HG02870 (cell line): ENCODE results near the gene ZGRF1.
"Not testable (repeated sequence)": the region's sequence is repeated elsewhere in the genome, so short reads cannot be mapped to it uniquely, and the experiment has no call there.

Experiments used
- ATAC-seq: cut with Tn5 transposase; IDR thresholded peaks from one replicate; pipeline ENCODE4 v1.9.1; 2021; ENCODE audit warnings: mild to moderate bottlenecking, moderate library complexity; ENCODE audit not compliant: unreplicated experiment

ZGRF1 gene

DNA sequence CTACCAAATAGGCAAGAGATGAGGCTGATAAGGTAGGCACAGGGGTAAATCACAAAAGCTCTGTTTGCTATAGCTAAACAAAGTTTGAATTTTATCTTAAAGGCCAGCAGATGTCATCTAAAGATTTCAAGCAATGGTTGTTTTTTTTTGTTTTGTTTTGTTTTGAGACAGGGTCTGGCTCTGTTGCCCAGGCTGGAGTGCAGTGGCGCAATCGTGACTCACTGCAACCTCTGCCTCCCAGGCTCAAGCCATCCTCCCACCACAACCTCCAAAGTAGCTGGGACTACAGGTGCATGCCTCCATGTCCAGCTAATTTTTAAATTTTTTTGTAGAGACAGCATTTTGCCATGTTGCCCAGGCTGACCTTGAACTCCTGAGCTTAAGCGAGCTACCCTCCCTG is 77.7 kb downstream of the ZGRF1 start:
- no peak for ATAC-seq

DNA sequence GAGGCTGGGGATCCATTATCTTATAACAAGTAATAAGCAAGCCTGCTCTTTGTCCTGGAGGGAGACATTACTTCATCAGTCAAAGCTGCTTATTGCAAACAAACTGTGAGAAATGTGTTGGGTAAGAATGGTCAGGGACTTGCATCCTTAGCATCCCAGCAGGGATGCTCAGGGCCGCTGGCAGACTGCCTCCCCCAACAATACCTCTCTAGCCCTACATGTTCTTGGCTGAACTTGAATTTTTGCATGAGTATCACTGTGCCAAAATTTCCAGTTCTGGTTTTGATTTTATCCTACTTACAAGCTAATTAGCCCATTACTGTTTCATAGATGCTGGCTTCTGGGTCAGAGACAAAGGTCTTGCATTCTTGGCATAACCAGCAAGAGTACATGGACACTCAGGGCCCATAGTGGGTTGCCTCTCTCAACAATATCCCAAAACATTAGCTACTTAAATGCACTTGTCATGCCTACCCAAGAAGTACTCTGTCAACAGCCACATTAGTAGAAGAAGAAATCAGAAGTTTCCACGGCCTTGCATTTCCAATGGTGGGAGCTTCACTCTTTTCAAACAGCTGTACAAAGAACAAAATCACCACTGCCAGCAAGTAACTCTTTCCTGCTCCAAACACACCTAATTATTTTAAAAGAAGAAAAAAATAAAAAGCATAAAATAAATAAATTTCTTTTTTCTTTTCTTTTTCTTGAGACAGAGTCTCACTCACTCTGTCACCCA is 78.9 kb downstream of the ZGRF1 start:
- ATAC-seq: no peak

DNA sequence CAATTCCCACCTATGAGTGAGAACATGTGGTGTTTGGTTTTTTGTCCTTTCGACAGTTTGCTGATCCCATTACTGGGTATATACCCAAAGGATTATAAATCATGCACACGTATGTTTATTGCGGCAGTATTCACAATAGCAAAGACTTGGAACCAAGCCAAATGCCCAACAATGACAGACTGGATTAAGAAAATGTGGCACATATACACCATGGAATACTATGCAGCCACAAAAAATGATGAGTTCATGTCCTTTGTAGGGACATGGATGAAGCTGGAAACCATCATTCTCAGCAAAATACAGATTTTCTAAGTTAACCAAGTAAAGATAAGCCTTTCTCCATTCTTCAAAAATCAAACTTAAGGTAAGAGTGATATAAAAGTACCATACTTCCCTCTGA is 82.4 kb downstream of the ZGRF1 start:
- not testable (repeated sequence) for ATAC-seq

DNA sequence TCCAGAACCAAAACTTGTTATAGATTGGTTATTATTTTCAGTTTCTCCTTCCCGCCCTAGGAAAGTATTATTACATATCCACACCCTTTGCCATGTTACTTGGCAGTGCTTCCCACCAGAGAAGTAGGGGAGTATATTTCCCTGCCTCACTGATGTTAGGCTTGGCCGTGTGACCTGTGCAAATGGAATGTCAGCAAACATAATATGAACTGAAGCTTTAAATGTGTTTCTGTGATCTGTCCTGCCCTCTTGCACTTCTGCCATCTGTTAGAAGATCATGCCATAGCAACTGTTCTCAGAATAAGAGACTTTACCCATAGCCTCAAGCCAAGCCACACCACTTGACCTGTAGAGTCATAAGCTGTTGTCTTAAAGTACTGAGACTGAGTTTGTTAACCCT is 84.0 kb downstream of the ZGRF1 start:
- no peak for ATAC-seq

DNA sequence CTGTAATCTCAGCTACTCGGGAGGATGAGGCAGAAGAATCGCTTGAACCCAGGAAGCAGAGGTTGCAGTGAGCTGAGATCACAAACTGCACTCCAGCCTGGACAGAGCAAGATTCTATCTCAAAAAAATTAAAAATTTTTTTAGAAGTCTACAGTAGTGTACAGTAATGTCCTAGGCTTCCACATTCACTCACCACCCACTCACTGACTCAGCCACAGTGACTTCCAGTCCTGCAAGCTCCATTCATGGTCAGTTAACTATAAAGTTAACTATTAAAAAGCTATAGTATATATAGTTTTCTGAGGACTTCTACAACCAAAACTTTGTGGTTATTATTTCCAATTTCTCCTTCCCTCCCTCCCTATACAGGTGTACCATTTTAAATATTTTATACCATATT is 86.0 kb downstream of the ZGRF1 start:
- ATAC-seq: no peak

DNA sequence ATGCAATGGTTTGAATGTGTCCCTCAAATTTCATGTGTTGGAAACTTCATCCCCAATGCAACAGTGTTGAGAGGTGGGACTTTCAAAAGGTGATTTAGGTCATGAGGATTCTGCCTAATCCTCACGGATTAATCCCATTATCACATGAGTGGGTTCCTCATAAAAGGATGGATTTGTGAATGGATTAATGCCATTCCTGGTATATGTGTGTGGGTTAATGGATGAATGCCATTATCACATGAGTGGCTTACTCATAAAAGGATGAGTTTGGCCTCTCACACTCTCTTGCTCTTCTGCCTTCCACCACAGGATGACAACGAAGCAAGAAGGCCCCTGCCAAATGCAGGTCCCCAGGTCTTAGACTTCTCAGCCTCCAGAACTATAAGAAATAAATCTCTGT is 90.2 kb downstream of the ZGRF1 start:
- no peak for ATAC-seq

DNA sequence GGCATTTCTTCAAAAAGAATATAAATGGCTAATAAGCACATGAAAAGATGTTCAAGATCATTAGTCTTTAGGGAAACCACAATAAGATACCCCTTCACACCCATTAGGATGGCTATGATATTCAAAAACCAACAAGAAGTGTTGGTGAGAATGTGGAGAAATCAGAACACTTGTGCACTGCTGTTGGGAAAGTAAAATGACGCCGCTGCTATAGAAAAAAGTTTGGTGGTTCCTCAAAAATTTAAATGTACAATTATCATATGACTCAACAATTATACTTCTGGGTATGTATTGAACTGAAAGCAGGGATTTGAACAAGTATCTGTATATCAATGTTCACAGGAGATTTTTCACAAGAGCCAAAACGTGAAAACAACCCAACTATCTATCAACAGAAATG is 91.4 kb downstream of the ZGRF1 start:
- no peak for ATAC-seq

DNA sequence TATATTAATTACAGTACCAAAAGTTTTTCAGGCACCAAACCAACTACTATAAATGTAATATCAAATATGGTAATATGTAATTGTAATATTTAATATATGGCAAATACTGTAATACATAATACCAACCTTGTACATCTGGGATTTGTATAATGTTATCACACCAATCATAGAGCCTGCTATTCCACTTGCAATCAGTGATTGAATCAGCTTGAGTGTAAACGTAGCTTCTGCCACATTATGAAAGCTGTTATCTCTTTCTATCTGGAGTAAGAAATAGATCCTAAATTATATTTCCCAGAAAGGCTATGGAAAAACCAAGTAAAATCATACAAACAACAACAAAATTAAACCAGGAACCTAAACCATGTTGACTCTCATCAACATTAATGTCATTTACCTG is 96.0 kb downstream of the ZGRF1 start:
- no peak for ATAC-seq

DNA sequence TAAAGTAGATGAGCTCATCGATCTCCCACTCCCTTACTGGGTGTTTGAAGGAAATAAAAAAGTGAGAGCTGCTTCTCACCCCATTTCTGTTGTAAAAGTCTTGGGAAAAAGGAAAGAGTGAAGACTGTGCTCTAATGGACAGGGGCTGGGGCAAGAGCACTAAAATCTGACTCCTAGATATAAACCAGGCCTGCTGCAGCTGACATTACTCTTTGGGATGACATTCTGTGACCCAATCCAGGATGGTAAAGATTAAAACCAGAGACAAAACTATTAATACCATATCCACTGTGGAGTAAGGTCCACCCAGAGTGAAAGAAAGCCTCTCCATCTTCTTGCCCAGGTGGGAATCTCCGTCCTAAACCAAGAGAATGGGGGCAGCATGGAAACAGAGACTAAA is 100.6 kb downstream of the ZGRF1 start:
- ATAC-seq: no peak

DNA sequence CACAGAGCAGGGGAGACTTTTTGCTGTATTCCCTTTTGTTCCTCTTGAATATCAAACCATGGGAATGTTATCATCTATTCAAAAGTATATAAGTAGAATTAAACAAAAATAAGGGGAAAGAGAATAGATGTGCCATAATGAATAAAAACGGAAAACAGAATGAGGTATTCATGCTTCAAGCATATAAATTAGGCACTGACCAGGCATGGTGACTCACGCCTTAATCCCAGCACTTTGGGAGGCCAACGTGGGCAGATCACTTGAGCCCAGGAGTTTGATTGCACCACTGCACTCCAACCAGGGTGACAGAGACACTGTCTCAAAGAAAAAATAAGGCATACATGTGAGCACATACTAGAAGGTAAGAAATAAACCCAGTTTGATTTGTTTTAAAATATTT is 104.4 kb downstream of the ZGRF1 start:
- ATAC-seq: no peak

DNA sequence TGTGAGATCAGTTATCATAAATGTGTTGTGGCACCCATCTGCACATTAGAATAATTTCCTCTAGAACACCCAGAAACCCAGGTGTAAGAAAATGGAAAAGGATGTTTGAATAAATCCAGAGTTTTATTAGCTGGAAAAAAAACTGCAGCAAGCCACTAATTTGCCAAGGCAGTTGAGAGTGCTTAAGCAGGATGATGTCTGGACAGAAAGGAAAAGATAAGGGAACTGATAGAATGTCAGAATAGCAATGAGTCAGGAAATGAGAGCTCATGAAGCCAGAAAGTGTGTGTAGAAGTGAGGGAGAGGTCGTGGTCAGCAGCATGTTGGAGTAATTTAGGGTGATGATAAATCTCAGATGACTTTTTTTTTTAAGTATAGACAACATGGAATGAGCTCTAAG is 105.6 kb downstream of the ZGRF1 start:
- no peak for ATAC-seq

DNA sequence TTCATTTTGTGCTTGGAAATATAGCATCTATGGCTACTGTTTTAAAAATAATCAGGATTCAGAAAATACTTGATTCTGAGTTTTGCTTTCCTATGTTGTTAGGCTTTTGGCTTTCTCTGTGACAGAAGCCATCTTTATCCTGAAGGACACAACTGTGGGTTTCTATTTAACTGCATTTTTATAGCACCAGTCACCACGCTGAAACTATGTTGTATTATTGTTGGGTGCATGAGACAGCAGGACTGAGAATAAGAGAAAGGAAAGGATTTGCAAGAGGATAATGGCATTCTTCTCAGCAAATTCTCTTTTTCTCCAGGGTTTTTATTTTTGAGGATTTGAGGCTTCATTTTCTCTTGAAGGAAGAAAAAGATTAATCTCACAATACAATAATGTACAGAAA is 110.6 kb downstream of the ZGRF1 start:
- ATAC-seq: no peak

DNA sequence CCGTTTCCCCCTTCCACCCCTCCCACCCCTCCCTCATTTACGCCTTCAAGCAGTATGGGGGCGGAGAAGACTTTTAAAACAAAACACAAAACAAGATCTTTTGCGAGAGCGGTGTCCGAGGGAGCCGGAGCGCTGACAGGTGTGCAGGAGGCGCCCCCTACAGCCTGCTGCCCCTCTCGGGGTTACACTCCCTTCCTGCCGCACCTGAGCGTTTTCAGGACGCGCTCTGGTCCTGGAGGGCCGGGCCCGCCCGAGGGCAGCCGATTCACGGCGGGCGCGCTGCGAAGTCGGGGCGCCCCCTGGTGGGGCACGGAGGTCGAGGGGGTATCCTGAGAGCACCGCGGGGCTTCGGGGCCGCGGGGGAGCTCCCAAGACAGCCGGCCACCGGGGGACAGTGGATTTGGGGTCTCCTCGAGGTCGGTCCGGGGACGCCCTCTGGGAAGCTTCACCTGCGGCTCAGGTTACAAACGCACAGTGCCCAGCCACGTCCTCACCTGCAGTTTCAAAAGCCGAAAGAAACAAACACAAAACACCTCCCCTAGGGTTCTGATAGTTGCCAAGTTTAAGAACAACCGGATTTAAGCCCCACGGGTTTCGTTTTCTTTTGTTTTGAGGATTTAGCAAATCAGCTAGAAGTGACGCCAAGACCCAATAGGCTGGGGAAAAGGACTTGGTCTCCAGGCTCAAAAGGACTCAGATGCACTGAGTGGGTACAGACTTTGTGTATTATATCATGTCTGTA is 112.8 kb downstream of the ZGRF1 start:
- ATAC-seq: peak; percentile 84

DNA sequence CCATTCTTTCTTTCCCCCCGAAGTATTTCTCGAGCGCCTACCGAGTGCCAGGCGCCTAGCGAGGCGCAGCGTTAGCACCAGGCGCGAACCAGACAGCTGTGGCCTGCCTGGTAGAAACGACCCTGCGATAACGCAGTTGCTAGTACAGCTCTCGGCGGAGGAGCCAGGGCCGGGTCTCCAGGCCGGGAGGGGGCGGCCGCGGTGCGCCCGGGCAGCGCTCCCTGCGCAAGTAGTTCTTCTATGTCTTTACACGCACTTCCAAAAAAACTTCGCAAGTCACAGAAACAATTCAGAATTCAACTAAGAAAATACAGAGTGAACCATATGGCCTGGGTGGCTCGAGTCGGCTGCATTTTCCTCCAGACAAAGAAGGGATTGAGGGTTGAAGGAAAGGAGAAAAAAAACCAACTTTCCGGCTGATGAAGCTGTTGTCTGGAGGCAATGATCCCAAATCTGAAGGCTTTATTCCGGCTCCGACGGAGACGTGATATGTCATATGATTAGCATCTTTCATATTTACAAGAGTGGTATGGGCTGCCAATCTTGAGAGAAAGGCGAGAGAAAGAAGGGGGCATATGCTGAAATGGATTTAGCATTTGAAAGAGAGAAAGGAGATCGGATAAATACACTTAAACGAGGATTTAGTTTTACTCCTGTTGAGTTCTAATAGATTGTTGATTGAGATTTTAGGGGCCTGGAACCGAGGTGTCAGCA is 113.5 kb downstream of the ZGRF1 start:
- ATAC-seq: peak; percentile 35

DNA sequence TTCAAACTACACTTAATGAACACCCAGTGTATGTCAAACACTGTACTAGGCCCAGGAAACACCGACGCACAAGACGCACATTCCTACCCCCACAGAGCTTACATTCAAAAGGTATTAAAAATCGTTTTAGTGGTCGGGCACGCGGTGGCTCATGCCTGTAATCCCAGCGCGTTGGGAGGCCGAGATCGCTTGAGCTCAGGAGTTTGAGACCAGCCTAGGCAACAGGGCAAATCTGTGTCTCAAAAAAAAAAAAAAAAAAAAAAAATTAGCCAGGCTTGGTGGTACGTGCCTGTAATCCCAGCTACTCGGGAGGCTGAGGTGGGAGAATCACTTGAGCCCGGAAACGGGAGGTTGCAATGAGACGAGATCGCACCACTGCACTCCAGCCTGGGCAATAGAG is 114.3 kb downstream of the ZGRF1 start:
- not testable (repeated sequence) for ATAC-seq

DNA sequence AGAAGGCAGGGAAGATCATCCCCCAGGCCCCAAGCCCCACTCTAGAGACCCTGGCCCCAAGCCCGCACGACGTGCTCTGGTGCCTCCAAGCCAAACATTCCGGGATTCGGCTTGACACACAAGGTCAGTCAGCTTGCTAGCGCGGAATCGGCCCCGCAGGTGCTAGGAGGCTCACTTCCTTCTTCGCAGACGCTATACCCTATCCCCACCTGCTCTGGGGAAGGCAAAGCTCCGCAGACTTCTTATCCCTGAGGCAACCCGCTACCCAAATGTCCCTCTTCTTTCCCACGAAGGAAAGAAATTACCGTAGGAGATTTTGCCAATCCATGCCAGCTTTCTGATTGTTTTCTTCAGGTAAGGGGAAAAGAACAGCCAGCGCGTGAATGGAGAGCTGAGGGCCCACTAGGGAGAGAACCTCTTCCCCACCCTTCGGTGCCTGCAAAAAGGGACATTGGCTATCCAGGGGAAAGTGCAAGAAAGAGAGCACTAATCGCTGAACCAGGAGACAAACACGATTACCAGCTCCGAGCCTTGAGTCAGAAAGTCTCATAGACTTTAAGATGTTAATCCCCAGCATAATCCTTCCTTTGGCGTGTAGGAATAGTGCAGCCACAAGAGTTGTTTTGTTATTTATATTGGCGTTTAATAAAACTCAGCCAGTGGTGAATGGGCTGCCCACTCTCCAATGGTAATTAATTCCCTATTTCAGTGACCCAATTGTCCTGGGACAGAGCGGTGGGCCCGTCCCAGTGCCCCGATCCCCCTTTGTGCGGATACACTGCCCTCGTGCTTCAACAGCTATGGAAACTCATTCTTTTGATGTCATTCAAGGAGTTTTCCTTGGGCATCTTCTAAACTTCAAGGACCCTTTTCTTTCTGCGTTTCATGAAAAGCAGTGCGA is 115.3 kb downstream of the ZGRF1 start:
- ATAC-seq: peak; percentile 17

DNA sequence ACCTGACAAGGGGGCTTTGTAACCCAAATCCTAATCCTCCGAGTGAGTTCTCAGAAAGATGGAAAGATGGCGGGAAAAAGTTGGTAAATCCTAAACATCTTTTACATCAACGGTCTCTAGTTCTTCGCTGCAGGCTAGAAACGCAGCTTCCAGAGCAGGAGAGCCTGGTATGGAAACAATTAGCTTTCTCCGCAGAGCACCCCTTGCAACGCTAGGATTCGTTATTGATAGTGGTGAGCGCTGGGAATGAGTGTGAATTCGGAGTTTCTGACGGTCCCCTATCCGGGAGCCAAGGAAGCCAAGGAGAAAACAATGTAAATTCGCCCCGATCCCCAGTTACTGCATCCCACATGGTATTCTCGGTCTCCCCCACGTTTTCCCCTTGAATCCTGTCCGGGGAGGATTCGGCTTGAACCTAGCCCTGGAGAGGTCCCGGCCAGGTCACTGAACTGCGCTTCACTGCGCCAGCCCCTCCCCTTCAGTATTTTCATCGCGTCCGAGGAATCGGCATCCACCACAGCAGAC is 116.0 kb downstream of the ZGRF1 start:
- no peak for ATAC-seq

DNA sequence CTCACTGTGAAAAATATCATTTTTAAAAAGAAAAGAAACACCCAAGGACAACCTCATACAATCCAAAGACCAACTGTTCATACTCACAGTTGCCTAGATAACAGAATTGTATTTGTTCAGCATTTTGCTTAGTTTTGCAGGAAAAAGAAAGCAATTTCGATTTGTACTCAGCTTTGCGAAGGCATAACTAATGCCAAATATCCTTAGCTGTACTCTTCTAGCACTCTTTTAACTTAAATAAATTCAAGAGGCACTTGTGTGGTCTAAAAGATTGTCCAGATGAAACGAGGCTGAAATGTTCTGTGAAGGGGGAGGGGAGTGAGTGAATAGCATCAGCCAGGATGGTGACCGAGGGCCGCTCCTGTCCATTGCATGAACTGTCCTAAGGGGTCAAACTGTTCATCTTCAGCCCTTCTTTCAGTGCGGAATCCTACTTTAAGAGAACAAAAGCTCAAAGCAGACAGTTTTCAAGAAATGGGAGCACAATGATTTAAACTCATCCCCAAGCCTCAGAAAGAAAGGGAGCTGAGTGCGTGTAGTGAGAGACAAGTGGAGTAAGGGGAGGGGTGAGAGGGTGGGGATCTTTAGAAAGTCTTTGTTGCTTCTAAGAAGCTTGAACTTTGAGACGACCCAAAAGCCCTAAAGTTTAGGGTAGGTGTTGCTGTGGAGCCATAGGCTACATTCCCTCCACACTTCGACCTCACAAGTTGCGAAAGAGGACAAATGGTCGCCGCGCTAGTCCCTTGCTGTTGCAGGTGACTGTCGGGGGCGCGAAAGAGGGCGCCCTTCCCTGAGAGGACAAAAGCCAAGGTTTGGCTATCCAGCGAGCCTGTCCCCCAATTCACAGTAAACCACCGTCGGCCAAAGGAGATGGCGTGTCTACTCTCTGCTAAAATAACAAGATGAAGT is 116.8 kb downstream of the ZGRF1 start:
- ATAC-seq: no peak

DNA sequence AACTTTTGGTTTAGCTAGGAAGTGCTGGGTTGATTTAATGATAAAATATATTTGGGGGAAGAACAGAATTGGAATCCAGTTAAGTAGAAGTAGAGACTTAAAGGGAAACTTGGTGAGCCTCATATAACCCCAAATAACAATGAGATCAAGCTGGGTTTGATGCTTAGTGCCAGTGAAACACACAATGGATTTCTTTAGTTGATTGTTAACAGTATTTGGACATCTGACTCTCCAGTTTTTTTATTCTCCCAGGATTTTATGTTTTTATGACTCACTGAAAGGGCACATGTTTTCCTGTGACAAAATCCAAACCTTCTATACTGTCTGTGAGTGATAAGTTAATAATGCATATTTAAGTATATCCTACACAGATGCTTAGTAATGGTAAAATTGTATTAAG is 118.0 kb downstream of the ZGRF1 start:
- ATAC-seq: no peak

DNA sequence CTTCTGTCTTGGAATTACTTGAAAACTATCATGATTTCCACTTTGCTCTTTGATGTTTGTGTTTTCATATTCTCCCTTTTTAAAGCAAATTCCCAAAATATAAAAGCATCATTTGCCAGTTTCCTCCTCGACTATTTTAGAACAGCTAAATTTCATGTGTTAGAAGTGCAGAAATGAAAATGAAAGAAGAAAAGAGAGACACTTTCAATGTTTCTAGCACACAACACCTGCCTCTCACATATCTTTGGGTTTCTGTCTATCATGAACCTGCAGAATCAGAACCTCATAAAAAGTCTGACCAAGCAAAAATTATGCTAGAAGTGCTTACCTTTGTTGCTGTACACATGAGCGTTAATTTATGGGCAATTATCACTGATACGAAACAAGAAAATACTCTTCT is 118.8 kb downstream of the ZGRF1 start:
- ATAC-seq: no peak
